Activated T-cell treated with anti-CD3 and anti-CD28 coated beads, Interleukin-2, amount 50 U/mL, for 48 hours (primary cell): Measurements from ENCODE around the gene C3orf62.
"Not testable (repeated sequence)": the region's sequence is repeated elsewhere in the genome, so short reads cannot be mapped to it uniquely, and the experiment has no call there.

Source experiments
- DNase-seq, 2 experiments: peaks; one replicate each; pipeline ENCODE4 v3.0.0-alpha.2; 2020

Gene C3orf62

DNA sequence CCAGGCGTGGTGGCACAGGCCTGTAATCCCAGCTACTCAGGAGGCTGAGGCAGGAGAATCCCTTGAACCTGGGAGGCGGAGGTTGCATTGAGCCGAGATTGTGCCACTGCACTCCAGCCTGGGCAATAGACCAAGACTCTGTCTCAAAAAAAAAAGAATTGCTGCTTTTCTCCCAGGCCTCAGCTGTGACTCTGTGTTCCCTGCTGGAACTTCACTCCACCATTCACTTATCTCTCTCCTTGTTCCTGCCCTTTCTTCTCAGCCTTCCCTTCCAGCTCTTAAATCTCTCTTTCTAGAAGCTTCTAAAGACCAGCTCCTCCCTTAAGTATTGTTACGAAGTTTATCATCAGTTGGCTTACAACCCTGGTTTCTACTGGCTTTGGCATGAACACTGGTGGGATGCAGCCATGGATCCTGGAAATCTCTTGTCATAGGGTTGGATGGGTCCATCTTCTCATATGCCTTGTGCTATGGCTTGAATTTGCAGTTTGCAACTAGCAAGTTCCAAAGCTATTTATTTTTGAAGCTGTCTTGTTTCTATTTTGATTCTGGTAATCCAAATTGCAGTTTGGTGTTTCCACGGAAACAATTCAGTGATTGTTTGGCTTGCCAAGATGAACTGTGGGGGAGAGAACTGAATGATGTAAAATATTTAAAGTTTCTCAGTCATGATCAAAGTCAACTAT lies 10.5 kb downstream of the C3orf62 start:
- no peak for DNase-seq

DNA sequence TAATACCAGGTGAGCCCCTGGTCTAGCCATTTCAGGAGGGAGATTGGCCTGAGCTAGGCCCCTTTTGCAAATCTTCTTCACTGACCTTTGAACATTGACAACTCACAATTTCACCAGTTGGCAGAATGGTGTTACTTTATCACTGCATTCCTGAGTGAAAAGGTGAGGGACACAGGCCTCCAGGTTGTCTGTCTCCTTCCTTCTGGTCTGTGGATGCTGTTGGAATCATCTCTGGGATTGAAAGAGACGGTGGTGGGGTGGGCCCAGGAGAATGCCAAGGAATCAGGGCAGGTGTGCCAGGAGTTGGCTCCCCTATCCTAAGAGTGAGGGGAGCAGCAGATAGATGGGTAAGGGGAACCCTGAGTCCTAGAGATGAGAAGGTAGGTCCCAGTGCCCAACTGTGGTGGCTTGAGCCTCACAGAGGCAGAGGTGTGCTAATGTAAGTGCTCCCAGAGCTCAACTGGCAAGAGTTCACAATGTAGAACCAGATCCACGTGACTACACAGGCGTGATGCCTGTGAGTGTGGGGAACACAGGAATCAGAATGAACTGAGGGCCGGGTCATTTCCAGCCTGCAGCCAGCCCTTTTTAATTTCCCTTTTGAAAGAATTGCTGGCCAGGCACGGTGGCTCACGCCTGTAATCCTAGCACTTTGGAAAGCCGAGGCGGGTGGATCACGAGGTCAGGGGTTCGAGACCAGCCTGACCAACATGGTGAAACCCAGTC lies 11.2 kb downstream of the C3orf62 start:
- DNase-seq: no peak

DNA sequence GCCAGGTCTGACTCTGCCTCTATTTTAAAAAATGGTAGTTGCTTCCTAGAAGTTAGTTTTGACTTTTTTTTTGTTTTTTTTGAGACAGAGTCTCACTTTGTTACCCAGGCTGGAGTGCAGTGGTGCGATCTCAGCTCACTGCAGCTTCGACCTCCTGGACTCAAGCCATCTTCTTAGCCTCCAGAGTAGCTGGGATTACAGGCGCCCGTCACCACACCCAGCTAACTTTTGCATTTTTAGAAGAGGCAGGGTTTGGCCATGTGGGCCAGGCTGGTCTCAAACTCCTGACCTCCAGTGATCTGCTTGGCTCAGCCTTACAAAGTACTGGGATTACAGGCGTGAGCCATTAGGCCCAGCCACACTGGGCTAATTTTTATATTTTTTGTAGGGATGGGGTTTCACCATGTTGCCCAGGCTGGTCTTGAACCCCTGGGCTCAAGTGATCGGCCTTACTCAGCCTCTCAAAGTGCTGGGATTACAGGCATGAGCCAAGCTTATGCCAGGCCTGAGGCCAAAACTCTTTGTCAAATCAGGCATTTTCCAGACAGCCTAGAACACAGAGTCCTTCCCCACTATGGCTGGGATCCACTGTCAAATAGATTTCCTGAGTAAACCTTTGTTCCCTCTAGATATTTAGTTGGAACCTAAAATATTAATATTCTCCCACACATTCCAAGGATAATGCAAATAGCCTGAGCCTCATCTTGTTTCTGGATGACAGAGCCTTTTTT lies 13.7 kb downstream of the C3orf62 start:
- DNase-seq: no peak

DNA sequence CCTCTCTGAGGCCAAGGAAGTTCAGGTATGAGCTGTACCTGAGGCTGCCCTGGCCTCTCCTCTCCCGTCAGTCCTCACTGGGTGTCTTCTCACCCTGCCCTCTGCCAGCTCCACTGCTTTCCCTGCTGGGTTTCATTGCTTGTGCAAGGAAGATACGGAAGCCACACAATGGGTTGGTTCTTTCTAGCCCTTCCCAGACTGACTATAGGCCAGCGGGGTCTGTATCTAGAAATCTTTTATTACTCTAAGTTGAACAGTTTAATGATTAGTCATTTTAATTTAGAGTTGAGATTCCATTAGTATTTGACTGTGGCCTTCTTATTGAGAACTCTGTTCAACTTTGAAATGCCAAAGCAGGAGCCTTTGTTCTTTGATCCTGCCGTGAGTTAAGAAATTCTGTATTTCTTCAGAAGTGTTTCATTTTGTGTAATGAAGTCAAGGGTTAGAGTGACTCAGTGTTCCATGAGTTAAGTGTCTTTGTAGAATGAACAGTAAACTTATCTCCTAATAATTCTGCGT lies 16.2 kb downstream of the C3orf62 start:
- DNase-seq: no peak

DNA sequence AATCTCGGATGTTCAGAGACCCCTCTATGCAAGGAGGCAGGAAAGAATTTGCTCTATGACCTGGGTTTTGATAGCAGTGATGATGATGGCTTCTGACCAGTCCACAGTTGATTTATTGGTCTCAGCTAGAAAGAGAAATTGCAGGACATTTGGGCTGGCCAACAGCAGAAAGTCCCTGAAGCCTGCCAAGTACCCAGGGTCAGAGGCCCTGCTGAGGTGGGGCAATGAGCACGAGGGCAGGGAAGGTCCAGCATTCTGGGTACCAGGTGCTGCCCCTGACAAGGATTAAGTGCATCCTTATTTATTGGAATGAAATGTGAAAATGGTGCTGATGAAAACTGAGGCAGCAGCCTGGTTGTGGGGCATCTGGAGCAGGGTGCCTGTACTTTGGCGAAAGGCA lies 19.8 kb downstream of the C3orf62 start:
- no peak for DNase-seq

DNA sequence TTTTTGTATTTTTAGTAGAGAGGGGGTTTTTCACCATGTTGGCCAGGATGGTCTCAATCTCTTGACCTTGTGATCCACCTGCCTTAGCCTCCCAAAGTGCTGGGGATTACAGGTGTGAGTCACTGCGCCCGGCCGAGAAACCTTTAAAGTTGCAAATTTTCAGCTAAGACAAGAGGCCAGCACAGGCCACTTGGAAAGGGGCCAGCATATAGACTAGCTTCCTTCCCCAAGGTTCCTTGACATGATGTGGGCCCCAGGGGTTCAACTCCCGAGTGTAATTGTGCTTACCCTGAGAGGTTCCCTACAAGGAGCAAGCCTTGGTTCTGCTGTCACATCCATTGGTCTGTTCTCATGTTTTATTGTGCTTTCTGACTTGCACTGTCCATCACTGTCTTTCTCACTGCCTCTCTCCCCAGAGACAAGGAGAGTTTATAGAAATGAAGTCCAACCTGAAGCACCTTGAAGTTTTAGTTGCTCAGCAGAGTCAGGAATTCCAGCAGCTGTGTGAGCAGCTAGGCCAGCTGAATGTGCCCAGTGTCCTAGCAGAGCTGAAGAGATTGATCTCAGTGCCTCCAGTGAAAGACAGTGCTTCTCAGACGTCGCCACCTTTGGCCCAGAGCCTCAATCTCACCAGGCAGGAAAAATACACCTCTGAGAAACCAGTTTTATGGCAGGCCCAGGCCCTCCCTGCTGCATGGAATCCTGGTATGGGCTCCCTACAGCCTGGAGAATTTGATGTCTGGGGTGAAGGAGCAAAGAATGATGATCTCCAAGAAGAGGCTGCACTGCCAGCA lies 21.1 kb downstream of the C3orf62 start:
- DNase-seq: no peak

DNA sequence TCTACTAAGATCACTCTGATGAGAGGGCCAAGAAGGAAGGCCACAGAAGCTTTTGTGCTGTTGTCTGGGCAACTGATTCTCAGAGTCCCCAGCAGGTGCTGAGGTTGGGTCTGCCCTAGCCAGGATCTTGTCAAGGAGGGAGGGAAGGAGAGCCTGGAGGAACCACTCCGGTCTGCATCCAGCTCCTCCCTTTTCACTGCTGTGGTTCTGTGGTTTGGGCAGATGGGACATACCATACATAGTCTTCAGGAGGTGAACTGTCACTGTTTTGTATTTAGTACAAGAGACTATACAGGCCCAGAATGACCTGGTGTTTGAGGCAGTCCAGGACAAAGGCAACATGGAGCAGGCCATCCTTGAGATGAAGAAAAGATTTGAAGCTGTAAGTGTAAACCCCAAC lies 21.9 kb downstream of the C3orf62 start:
- no peak for DNase-seq

DNA sequence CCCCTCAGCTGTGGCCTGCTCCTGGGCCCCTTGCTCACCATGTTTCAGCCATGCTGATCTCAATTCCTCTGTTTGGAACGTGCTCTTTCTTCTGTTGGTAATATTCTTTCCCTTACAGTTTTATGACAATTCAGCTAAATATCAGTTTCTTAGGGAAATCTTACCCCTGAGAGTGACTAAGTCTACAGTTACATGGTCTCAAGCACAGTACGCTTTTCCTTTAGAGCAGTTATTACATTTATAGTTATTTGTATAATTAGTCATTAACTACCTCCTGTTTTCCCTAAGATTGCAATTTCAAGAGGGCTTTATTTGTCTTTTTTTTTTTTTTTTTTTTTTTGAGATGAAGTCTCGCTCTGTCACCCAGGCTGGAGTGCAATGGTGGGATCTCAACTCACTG lies 23.5 kb downstream of the C3orf62 start:
- DNase-seq: no peak

DNA sequence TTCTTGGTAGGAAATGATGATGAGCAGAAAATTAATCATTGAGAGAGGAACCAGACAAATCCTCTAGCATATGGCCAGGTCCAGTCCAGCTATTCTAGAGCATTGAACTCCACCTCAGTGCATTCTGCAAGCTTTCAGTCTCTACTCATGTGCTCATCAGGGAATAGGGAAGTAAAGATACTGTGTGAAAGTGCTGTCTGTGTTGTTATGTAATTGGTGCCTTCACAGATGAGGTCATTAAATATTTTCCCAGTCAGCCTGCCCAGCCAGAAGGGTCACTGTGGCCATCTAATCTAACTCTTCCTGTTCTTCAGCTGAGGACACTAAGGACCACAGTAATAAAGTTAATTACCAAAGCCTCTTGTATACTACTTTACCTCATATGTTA lies 28.2 kb downstream of the C3orf62 start:
- no peak for DNase-seq

DNA sequence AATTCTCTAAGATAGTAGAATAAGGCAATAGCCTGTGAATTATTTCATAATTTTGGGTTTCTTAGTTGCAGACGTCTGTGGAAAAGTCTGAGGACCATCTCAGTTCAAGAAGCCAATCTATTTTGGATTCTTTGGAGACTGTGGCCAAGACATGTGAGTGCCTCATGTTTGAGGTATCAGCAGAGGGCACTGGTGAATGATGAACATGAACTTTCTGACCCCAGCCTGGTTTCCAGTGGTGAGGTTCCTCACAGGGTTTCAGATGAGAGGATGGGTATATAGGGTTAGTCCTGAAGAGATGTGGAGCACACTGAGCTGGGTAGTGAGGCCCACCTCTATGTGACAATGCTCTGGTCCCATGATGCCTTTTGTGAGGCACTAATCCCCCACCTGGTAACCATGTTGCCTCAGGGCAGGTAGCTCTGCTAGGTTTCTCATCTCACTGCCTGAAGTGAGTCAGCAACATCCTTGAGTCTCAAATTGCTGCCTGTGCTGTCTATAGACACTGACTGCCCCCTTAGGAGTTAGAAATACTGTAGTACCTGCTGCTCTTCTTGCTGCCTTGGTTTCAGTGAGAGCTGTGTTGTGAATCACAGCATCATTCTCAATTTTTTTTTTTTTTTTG lies 32.3 kb downstream of the C3orf62 start:
- no peak for DNase-seq

DNA sequence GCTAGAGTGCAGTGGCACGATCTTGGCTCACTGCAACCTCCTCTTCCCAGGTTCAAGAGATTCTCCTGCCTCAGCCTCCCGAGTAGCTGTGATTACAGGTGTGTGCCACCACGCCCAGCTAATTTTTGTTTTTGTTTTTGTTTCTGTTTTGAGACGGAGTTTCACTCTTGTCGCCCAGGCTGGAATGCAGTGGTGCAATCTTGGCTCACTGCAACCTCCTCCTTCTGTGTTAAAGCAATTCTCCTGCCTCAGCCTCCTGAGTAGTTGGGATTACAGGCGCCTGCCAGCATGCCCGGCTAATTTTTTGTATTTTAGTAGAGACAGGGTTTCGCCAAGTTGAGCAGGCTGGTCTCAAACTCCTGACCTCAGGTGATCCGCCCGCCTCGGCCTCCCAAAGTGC lies 36.9 kb downstream of the C3orf62 start:
- not testable (repeated sequence) for DNase-seq

DNA sequence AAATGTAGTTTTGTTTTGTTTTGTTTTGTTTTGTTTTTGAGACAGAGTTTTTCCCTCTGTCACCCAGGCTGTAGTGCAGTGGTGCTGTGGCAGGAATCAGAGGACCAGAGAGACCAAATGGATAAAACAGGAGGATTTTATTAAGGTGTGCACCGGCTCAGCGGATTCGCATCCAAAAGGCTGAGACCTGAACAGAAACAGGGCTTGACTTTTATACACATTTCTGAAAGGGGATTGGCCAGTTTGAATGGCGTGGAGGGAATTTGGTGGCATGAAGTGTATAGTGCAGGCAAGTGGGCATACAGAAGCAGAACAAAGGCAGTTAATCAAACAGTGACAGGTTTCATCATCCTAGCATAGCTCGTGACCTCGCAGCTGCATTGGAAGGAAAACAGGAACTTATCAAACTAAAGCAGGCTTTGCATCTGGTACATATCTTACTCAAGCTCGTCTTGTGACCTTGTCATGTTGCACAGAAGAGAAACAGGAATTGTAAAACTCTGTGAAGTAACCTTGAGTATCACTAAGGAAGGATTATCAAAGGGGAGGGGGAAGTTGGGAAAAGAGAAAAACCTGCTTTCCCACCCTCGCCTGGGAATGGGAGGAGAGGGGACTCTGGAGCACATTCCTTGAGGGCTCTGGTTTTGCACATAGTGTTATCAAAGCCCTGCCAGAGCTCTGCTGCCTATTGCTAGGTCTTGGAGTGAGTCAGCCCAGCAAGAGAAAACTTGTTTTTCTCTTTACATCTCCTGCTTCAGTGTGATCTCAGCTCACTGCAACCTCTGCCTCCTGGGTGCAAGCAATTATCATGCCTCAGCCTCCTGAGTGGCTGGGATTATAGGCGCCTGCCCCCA lies 38.5 kb downstream of the C3orf62 start:
- DNase-seq: no peak

DNA sequence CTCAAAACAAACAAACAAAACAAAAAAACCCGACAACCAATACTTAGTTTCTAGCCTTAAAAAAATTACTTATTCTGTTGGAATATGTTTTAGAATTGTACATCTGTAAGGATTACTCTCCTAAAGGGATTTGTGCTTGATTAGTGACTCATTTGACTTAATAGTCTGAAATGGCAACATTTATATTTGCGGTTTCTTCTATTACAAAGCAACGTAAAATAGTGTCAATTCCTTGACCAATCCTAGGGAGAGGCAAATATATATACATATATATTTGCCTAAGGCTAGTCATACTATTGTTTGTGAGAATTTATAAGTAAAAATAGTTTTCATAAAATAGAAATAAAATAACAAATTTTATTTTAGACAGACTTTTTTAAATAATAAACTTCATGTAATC lies 39.7 kb downstream of the C3orf62 start:
- no peak for DNase-seq

DNA sequence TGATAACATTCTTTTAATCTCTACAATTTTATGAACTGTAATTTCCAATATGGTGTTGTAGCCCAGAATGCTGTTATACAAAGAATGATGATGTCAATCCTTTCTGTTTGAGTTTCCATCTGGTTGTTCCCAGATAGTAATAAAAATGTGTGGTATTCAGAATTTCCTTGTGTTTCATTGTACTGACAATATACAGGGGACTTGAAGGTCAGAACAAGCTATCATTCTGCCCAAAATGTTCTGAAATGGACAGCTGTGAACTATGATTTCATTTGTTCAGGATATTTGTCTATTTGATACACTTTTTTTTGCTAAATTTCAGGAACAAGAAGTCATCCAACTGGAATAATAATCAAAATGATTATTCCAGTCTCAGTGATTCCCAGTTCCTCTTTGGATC lies 40.8 kb downstream of the C3orf62 start:
- no peak for DNase-seq

DNA sequence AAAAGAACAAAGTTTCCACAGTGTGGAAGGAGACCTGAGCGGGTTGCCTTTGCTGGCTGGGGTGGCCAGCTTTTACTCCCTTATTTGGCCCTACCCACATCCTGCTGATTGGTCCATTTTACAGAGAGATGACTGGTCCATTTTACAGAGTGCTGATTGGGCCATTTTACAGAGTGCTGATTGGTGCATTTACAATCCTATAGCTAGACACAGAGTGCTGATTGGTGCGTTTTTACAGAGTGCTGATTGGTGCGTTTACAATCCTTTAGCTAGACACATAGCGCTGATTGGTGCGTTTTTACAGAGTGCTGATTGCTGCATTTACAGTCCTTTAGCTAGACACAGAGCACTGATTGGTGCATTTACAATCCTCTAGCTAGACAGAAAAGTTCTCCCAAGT lies 48.2 kb downstream of the C3orf62 start:
- not testable (repeated sequence) for DNase-seq

DNA sequence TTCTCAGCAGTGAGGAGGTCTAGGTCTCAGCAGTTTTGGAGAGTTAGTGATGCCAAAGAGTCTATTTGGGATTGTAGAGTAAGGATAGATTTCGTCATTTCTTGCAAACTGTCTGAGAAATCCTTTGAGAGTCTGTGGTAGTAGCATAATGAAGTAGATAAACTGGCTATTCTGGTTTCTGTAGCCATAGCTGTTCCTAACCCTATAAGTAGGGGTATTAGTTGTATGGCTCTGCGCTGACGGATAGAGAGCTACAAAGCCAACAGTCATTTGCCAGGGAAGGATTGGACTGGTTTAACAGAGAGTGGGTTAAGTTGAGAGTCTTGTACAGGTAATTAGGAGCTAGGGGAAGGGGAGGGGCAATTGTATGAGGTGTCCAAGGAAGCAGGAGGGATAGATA lies 55.0 kb downstream of the C3orf62 start:
- DNase-seq: no peak

DNA sequence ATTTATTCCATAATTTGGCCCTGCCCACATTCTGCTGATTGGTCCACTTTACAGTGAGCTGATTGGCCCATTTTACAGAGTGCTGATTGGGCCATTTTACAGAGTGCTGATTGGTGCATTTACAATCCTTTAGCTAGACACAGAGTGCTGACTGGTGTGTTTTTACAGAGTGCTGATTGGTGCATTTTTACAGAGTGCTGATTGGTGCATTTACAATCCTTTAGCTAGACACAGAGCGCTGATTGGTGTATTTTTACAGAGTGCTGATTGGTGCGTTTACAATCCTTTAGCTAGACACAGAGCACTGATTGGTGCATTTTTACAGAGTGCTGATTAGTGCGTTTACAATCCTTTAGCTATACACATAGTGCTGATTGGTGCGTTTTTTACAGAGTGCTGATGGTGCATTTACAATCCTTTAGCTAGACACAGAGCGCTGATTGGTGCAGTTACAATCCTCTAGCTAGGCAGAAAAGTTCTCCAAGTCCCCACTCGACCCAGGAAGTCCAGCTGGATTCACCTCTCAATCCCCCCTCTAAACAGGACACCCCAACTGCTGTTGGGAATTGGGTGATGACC lies 56.0 kb downstream of the C3orf62 start:
- not testable (repeated sequence) for DNase-seq

DNA sequence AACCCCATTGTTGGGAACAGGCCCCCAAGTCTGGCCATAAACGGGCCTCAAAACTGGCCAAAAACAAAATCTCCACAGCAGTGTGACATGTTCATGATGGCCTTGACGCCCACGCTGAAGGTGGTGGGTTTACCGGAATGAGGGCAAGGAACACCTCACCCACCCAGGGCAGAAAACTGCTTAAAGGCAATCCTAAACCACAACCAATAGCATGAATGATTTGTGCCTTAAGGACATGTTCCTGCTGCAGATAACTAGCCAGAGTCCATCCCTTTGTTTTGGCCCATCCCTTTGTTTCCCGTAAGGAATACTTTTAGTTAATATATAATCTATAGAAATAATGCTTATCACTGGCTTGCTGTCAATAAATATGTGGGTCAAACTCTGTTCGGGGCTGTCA lies 57.9 kb downstream of the C3orf62 start:
- DNase-seq: no peak
